IMR-90 (cell line): ENCODE measurements around the gene ZSCAN10.

Source experiments
- CHD1 ChIP-seq: IDR thresholded peaks from 2 replicates; pipeline ENCODE4 v1.6.1; 2012; ENCODE audit warnings: low read depth, low read length, improper control_type of control experiment
- FOS ChIP-seq: fragments of 150-350 bp; IDR thresholded peaks from 2 replicates; pipeline ENCODE4 v1.6.1; 2016; ENCODE audit warnings: low read depth, low read length
- MAFK ChIP-seq: IDR thresholded peaks from 2 replicates; pipeline ENCODE4 v1.6.1; 2012; ENCODE audit warnings: low read depth, low read length, improper control_type of control experiment
- POLR2A ChIP-seq: IDR thresholded peaks from 2 replicates; pipeline ENCODE4 v1.6.1; 2012; ENCODE audit warnings: mild to moderate bottlenecking, low read depth, low read length
- RAD21 ChIP-seq: IDR thresholded peaks from 2 replicates; pipeline ENCODE4 v1.6.1; 2012; ENCODE audit warnings: low read length, improper control_type of control experiment
- SMC3 ChIP-seq: fragments of 150-350 bp; IDR thresholded peaks from 2 replicates; pipeline ENCODE4 v1.6.1; 2016; ENCODE audit warnings: low read depth, mild to moderate bottlenecking, antibody characterized with exemption, low read length, moderate library complexity
- TF ChIP-seq, protein P1 (sequence below): conservative IDR thresholded peaks from 2 replicates; pipeline ENCODE4 v1.5.1; 2012; ENCODE audit warnings: mild to moderate bottlenecking, low read depth, low read length, improper control_type of control experiment

DNA sequence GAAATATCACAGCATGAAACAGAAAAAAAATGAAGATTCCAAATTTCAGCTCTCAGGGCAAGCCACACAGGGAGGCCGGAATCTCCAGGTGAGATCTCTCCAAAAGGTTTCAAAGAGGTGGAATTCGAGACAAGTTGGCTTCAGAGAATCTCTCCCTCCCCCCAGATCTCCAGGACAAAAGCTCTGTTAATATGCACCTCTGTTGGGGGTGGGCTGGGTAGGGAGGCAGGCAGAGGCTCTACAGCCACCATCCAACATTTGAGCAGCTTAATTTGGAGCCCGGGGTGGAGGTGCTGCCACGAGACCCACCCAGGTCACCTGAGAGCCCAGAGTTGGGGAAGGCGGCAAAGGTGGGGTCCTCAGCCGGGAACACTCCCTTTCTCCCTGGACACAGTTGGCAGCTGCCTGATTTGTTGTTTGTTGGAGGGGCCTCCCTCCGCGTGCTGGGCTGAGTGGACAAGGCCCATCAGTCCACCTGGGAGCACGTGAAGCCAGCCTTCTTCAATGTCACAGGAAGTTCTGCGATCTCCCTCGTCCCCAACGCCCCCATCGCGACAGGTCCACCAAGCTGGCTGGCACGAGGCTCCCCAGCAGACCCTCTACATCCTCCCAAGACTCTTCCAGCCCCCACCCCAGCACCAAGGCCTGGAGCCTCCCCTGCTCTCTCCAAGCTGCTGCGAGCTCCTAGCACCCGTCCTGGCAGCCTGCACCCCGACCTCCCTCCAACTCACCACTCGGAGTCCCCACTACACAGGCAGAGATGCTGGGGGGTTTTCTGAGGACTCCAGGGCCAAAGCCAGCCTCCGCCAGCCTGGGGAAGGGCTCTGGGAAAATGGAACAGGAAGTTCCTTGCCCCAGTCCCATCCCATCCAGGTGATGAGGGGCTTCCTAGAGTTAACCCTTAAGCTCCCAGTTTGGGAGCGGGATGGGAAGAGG, at the start of gene ZSCAN10:
- TF ChIP-seq CHD1, result no peak
- TF ChIP-seq, protein P1, sequence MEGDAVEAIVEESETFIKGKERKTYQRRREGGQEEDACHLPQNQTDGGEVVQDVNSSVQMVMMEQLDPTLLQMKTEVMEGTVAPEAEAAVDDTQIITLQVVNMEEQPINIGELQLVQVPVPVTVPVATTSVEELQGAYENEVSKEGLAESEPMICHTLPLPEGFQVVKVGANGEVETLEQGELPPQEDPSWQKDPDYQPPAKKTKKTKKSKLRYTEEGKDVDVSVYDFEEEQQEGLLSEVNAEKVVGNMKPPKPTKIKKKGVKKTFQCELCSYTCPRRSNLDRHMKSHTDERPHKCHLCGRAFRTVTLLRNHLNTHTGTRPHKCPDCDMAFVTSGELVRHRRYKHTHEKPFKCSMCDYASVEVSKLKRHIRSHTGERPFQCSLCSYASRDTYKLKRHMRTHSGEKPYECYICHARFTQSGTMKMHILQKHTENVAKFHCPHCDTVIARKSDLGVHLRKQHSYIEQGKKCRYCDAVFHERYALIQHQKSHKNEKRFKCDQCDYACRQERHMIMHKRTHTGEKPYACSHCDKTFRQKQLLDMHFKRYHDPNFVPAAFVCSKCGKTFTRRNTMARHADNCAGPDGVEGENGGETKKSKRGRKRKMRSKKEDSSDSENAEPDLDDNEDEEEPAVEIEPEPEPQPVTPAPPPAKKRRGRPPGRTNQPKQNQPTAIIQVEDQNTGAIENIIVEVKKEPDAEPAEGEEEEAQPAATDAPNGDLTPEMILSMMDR, result no peak
- no peak for TF ChIP-seq POLR2A
- TF ChIP-seq SMC3, result no peak
- no peak for TF ChIP-seq MAFK
- TF ChIP-seq RAD21, result no peak
- no peak for TF ChIP-seq FOS
